HG02678 (cell line): Measurements from ENCODE around the gene CCDC9.
"Not testable (repeated sequence)": the region's sequence is repeated elsewhere in the genome, so short reads cannot be mapped to it uniquely, and the experiment has no call there.

Source experiments
- ATAC-seq: cut with Tn5 transposase; IDR thresholded peaks from one replicate; pipeline ENCODE4 v1.9.1; 2021; ENCODE audit warnings: mild to moderate bottlenecking, moderate library complexity; ENCODE audit not compliant: unreplicated experiment

The CCDC9 gene

DNA sequence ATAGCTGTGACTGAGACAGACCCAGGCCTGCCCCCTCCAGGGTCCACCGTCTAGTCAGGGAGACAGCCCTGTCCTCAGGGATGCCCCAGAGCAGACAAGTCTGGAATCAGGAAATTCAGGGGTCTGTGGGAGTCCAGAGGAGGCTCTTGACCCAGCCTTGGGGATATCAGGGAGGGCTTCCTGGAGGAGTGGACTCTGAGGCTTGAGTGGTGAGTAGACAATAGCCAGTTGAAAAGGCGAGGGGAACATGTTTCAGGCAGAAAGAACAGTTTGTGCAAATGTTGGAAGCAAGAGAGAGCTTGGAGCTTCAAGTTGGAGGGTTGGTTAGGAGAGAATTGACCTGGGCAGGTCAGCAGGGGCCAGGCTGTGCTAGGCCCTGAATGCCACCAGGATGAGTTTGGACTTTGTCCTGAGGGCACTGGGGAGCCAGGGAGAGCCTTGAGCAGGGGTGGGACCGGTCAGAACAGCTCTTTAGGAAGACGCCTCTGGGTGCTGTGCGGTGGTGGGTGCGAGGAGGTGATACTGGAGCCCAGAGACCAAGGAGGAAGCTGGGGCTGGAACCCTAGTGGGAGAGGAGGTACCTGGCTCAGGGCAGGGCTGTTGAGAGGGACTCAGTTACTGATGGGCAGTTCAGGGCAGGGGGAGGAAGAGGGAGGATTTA lies 2.7 kb downstream of the CCDC9 start:
- ATAC-seq: no peak

GRCh38 chr19:47260476-47260875 lies 4.2 kb downstream of the CCDC9 start:
- ATAC-seq: no peak

DNA sequence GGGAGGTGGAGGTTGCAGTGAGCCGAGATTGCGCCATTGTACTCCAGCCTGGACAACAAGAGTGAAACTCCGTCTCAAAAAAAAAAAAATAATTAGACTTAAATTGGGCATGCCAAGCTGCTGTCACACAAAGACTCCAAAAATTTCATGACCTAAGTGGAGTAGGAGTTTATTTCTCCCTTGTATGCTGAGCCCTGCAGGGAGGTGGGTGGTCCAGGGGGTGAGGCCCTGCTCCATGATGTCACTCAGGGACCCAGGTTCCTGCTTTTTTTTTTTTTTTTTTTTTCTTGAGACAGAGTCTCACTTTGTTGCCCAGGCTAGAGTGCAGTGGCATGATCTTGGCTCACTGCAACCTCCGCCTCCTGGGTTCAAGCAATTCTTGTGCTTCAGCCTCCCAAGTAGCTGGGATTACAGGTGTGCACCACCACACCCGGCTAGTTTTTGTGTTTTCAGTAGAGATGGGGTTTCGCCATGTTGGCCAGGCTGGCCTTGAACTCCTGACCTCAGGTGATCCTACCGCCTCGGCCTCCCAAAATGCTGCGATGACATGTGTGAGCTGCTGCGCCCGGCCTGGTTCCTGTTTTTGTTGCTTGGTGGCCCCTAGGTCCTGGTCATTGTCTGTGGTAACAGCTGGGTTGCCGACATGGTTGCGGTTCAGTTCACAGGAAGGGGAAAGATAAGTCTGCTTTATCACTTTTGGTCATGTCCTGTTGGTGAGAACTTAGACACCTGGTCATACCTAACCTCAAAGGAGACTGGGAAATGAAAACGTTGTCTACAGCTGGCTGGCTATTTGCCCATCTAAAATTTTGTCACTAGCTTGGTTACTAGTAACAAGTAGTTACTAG lies 5.8 kb downstream of the CCDC9 start:
- peak; percentile 79 for ATAC-seq

- ATAC-seq: no peak
Measured at GRCh38 chr19:47264629-47265028, 8.3 kb downstream of the CCDC9 start.

DNA sequence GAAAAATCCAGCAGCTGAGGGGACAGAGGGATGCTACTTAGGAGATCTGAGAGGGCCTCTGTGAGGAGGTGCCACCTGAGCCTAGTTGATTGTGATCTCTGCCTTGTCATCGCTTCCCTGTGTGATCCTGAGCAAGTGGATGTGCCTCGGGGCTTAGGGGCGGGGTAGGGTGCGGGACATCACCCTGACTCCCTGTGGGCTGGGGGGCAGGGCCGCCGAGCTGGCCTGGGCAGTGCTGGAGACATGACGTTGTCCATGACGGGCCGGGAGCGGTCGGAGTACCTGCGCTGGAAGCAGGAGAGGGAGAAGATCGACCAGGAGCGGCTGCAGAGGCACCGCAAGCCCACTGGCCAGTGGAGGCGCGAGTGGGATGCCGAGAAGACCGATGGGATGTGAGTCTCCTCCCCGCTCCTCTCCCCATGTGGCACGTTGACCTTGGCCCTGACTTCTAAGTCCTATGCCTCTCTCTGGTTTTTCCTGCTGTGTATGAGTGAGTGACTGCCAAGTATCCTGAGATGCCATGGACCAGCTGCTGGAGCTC lies 10.1 kb downstream of the CCDC9 start:
- no peak for ATAC-seq

DNA sequence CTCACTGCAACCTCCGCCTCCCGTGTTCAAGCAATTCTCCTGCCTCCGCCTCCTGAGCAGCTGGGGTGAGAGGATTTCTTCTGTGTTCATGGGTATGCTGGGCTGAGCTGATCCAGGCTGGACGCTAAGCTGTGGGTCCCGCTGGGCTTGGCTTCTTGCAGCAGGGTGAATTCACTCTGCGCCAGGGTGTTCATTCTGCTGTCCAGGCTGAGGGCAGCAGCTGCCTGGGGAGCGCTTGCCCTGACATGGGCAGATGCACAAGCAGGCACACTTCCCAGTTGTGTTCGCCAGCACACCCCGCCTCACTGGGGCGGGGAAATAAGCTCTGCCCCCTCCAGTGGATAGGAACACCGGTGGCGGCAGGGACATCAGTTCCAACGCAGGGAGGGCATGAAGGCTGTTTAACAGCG lies 11.0 kb downstream of the CCDC9 start:
- ATAC-seq: no peak

GRCh38 chr19:47268028-47268427 lies 11.7 kb downstream of the CCDC9 start:
- ATAC-seq: no peak

DNA sequence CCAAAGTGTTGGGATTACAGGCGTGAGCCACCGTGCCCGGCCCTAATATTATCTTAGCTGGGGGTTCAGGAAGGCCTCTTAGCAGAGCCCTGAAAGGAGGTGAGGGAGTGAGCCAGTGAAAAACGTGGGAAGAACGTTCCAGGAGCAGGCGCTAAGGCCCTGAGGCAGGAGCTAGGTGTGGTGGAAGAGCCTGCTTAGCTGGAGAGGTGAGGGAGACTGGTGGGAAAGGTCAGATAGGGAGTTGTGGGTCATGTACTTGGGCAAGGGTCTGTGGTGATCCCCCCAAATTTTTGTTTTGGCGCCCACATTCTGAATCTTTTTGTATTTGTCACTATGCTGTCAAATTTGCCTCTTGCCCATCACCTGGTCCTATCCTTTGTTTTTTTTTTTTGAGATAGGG lies 13.3 kb downstream of the CCDC9 start:
- ATAC-seq: no peak

GRCh38 chr19:47270408-47270807 lies 14.1 kb downstream of the CCDC9 start:
- ATAC-seq: no peak

DNA sequence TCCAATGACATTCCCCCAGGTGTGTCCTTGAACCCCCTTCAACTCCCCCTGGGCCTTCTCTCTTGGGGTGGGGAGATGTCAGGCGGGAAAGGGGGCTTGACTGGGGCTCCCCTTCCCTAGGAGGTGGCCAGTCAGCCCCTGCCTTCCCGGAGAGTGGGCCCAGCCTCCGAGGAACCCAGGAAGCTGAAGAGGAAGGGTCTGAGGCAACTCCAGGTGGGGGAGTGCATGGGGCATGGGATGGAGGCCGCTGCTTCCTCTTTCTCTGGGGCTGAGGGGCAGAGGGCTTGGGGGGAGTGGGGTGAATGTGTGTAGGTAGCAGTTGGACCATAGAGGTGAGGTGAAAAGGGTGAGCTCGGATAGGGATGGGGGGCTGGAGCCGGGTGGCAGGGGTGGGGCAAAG lies 15.6 kb downstream of the CCDC9 start:
- no peak for ATAC-seq

- ATAC-seq: no peak
Measured at GRCh38 chr19:47272448-47273312, 16.4 kb downstream of the CCDC9 start.

DNA sequence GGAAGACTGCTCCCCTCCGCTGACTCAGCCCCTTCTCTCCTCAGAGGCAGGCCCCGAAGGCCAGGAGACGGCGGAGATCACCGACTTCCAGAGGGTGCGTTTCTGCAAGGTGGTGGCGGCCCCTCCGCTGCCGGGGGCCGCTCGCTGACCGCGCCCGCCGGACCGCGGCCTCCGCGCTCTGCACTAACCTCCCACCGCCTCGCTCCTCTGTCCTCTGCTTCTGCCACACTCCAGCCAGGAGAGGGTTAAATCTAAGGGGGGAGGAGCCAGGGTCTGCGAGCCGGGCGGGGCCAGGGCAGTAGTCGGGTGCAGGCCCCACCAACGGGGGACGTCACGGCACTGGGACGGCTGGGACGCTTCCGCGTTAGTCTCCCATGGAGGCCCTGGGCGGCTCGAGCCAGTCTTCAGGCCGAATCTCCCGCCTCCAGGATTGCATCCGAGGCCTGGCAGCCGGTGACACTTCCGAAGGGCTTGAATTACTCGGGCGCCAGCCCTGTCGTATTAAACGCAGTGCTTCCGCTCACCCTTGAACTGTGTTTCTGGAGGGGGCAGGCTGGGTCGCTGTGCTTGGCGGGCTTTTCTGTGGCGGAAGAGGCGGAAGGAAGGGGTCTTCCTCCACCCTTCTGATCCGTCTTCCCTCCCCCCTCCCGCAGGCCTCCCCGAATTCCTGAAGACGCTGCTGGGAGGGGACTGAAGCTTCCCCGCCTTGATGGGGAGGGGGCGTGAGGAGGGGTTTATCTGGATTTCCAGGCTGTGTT lies 17.2 kb downstream of the CCDC9 start:
- ATAC-seq: peak; percentile 57

- peak; percentile 56 for ATAC-seq
Measured at GRCh38 chr19:47274071-47274890, 18.0 kb downstream of the CCDC9 start, which contains the start of gene INAFM1. Gene INAFM1, plus strand, starts transcription at chr19:47274885. Its CDS starts 35 bp downstream, at chr19:47274920.

DNA sequence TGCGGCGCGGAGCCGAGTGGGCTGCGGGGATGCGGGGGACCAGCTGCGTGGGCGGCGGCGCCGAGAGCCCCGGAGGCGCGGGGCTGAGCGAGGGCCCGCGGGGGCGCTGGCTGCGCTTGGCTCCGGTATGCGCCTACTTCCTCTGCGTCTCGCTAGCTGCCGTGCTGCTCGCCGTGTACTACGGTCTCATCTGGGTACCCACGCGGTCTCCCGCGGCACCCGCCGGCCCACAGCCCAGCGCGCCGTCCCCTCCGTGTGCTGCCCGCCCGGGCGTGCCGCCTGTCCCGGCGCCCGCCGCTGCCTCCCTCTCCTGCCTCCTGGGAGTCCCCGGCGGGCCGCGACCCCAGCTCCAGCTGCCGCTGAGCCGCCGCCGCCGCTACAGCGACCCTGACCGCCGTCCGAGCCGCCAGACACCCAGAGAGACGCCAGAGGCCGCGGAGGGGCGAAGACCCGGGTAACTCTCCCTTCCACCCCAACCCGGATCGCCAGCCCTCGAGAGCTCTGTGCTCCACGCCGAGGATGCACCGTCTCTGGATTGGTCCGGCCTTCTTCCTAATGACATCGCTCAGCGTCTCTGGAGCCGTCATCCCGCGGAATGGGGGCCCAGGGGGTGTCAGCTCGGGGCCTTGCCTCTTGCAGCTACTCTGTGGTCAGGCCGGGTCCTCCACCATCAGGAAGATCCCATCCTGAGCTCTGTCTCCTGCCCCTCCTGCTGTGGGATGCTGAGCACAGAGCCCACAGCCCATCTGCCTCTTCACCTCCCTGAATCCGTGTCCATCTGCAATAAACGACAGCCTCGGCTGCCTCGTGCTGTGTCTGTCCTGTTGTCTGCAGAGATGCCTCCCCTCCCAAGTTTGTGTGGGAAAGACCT lies 18.8 kb downstream of the CCDC9 start:
- no peak for ATAC-seq

DNA sequence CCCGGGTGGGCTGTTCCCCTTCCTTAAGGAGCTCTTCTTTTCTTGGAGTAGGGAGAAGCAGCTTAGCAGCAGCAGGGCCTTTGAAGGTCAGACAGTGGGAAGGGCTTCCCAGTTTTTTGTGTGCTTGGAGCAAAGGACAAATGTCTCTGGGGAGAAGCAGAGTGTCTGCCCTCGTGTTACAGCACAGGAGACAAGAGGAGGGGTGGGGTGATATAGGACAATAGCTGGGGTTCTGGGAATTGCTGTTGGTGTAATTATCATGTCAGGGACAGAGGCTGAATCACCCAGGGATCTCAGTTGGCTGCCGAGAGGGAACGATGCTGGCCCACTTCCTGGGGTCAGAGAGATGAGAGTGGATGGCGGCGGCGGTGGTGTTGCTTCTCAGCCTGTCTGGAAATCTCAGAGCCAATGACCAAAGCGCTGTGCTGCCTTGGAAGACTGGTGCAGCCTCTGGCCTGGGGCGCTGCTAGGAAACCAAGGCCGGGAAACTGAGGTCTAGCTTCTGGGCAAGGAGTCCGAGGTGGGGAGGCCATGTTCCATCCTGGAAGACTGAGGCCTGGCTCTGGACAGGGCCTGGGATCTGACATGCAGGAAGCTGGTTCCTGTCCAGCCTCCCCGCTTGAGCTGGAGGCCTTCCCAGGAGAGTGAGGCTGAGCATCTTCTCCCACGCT lies 19.6 kb downstream of the CCDC9 start:
- ATAC-seq: no peak

- not testable (repeated sequence) for ATAC-seq
Measured at GRCh38 chr19:47276513-47276912, 20.2 kb downstream of the CCDC9 start.

DNA sequence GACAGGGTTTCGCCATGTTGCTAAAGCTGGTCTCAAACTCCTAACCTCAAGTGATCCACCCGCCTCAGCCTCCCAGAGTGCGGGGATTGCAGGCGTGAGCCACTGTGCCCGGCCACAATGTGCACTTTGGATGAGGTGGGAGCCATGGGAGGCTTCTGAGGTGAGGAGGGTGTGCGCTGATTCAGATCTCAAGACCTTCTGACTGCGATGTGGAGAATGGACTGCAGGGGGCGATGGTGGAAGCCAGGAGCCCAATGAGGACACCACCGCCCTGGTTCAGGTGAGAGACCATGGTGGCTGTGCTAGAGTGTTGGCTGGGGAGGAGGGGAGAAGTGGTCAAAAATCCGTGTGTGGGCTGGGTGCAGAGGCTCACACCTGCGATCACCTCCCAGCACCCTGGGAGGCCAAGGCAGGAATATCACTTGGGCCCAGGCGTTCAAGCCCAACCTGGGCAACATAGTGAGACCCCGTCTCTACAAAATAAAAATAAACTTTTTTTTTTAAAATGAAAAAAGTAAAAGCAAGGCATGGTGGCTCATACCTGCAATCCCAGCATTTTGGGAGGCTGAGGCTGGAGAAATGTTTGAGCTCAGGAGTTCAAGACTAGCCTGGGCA lies 24.0 kb downstream of the CCDC9 start:
- no peak for ATAC-seq
